Measurements from ENCODE around the gene ZBTB44. TPM values are rescaled to one million over a fixed set of nuclear protein-coding genes. Genes with fewer than 3 reads are reported as not detected.

The ZBTB44 gene
- total RNA-seq, 2 donors from 2014 or later, result 26.1 to 35.5 TPM

DNA sequence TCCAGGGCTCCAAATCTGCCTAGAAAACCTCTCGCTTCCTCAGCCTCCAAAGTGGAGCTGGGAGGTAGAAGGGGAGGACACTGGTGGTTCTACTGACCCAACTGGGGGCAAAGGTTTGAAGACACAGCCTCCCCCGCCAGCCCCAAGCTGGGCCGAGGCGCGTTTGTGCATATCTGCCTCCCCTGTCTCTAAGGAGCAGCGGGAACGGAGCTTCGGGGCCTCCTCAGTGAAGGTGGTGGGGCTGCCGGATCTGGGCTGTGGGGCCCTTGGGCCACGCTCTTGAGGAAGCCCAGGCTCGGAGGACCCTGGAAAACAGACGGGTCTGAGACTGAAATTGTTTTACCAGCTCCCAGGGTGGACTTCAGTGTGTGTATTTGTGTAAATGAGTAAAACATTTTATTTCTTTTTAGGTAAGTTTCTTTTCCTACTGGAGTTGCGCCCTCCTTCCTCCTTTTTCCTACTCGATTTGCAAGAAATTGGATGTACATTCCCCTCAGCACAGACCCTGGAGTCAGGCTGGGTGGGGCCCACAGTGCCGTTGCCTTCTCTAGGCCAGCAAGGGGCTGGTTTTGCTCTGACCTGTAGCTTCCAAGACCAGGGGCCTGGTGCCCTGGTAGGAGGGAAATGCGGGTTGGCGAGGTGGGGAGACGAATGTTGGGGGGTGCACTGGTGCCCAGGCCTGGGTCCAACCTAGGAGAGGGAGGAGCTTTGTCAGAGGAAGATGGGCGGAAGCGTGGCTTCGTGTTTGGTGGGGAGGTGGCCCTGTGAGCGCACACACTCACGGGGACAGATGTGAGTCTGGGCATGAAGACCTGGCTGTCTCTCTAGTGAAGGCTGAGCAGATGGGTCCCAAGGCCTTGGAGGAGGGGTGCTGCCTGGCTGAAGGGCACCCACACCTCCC is 104.5 kb downstream of the ZBTB44 start:
- H3K27ac ChIP-seq, result no peak overlapping the region
- H3K27me3 ChIP-seq, result no peaks in the 10 kb centered on the region
- no peak overlapping the region for H3K4me3 ChIP-seq
- intact Hi-C loops (cut with DNase I), result loop anchor here (5.0 to 10.0 kb wide), 2 partner anchors 217 to 705 kb away; partner anchors contain the start of genes ADAMTS8 and SNX19
- no peak for TF ChIP-seq CTCF (IDR thresholded peaks at IDR 0.05)
- no peaks in the 10 kb centered on the region for H3K9me3 ChIP-seq
- DNase-seq, result peak; percentile 17
- H3K9ac ChIP-seq (ENCODE audit: low read depth in 2 of 2, low read length in 2 of 2), result no peak overlapping the region
- H3K4me1 ChIP-seq, result no peaks in the 10 kb centered on the region
- peaks cover 4% of the 10 kb centered on the region for H3K36me3 ChIP-seq

- no peak for TF ChIP-seq CTCF (IDR thresholded peaks at IDR 0.05)
- H3K27me3 ChIP-seq, result no peaks in the 10 kb centered on the region
- no peaks in the 10 kb centered on the region for H3K4me1 ChIP-seq
- H3K9me3 ChIP-seq, result no peaks in the 10 kb centered on the region
- peak; percentile 17 for DNase-seq
- no peak overlapping the region for H3K9ac ChIP-seq (ENCODE audit: low read depth in 2 of 2, low read length in 2 of 2)
- H3K36me3 ChIP-seq, result peaks cover 4% of the 10 kb centered on the region
- no peak overlapping the region for H3K27ac ChIP-seq
- intact Hi-C loops (cut with DNase I), result no loop called here
- no peak overlapping the region for H3K4me3 ChIP-seq
Measured at GRCh38 chr11:130209128-130209932, 105.4 kb downstream of the ZBTB44 start.

DNA sequence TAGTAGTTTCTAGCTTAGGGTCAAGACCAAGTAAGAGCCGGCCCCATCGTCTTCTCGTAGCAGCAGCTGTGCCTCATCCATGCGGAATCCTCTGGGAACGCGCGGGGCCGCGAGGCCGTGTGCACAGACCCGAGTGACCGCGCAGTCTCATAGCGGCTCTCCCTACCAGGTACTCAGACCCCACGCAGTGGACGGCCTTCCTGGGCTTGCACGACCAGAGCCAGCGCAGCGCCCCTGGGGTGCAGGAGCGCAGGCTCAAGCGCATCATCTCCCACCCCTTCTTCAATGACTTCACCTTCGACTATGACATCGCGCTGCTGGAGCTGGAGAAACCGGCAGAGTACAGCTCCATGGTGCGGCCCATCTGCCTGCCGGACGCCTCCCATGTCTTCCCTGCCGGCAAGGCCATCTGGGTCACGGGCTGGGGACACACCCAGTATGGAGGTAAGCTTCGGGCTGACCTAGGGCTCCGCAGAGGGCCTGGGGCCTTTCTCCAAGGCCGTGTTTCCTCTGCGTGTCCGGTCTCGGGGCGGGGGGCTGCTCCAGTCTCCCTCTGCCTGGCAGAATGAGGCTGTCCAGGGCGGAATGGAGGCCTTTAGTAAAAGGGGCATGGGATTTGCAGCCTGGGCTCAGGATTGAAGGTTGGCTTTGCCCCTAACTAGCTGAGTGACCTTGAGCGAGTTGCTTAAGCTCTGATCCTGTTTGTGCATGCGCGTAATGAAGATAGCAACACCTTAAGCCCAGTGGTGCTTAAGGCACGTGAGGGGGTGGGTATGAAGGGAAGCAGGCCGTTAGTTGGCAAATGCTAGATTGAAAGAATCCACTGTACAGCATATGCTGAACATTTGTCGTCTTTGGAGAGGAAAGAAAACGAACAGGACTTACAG is 106.2 kb downstream of the ZBTB44 start:
- peaks cover 4% of the 10 kb centered on the region for H3K36me3 ChIP-seq
- H3K4me1 ChIP-seq, result no peaks in the 10 kb centered on the region
- H3K9ac ChIP-seq (ENCODE audit: low read depth in 2 of 2, low read length in 2 of 2), result no peak overlapping the region
- TF ChIP-seq CTCF (IDR thresholded peaks at IDR 0.05), result no peak
- no peaks in the 10 kb centered on the region for H3K27me3 ChIP-seq
- no peak overlapping the region for H3K4me3 ChIP-seq
- H3K9me3 ChIP-seq, result no peaks in the 10 kb centered on the region
- intact Hi-C loops (cut with DNase I), result no loop called here
- no peak overlapping the region for H3K27ac ChIP-seq
- peak; percentile 16 for DNase-seq

DNA sequence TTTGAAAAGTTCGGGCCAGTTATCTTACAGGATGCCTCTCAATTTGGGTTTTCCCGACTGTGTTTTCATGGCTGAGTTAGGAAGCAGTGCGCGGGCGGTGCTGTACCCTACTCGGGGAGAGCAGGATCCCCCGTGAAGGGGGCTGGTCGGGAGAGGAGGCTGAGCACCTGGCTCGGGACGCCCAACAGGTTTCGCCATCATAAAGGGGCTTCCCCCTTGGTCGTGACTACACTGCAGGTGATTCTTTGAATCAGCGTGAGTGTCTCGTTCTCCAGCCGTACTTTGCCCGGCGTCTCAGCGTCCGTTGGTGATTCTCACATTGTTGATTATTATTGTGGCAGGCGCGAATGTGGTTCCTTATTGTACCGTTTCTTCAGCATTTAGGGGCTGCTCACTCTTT is 108.6 kb downstream of the ZBTB44 start:
- H3K27me3 ChIP-seq, result no peaks in the 10 kb centered on the region
- H3K36me3 ChIP-seq, result peaks cover 4% of the 10 kb centered on the region
- H3K4me3 ChIP-seq, result no peak overlapping the region
- no peaks in the 10 kb centered on the region for H3K9me3 ChIP-seq
- no peak overlapping the region for H3K27ac ChIP-seq
- H3K4me1 ChIP-seq, result no peaks in the 10 kb centered on the region
- DNase-seq, result peak; percentile 63
- no peak for TF ChIP-seq CTCF (IDR thresholded peaks at IDR 0.05)
- H3K9ac ChIP-seq (ENCODE audit: low read depth in 2 of 2, low read length in 2 of 2), result peak overlapping the region in 1 of 2 donors; percentile 21
- intact Hi-C loops (cut with DNase I), result no loop called here

- H3K4me1 ChIP-seq, result no peaks in the 10 kb centered on the region
- H3K9ac ChIP-seq (ENCODE audit: low read depth in 2 of 2, low read length in 2 of 2), result no peak overlapping the region
- H3K27me3 ChIP-seq, result no peaks in the 10 kb centered on the region
- no peak for TF ChIP-seq CTCF (IDR thresholded peaks at IDR 0.05)
- intact Hi-C loops (cut with DNase I), result no loop called here
- DNase-seq, result no peak
- no peak overlapping the region for H3K27ac ChIP-seq
- H3K36me3 ChIP-seq, result peaks cover 13% of the 10 kb centered on the region
- H3K9me3 ChIP-seq, result no peaks in the 10 kb centered on the region
- no peak overlapping the region for H3K4me3 ChIP-seq
Measured at GRCh38 chr11:130204703-130205095, 110.0 kb downstream of the ZBTB44 start.

Data from colonic mucosa (tissue), 4 donors.